Stimulated activated CD8-positive, alpha-beta memory T cell treated with anti-CD3 and anti-CD28 coated beads, Interleukin-2, amount 100 ng/mL, for 48 hours (primary cell): ENCODE data around the gene CFAP57.
"Not testable (repeated sequence)": the region's sequence is repeated elsewhere in the genome, so short reads cannot be mapped to it uniquely, and the experiment has no call there.

ENCODE experiments used
- DNase-seq, 2 donors: peaks; one replicate each; pipeline ENCODE4 v3.0.0-alpha.2; 2020; ENCODE audit warnings: low read depth in 2 of 2

The CFAP57 gene

DNA sequence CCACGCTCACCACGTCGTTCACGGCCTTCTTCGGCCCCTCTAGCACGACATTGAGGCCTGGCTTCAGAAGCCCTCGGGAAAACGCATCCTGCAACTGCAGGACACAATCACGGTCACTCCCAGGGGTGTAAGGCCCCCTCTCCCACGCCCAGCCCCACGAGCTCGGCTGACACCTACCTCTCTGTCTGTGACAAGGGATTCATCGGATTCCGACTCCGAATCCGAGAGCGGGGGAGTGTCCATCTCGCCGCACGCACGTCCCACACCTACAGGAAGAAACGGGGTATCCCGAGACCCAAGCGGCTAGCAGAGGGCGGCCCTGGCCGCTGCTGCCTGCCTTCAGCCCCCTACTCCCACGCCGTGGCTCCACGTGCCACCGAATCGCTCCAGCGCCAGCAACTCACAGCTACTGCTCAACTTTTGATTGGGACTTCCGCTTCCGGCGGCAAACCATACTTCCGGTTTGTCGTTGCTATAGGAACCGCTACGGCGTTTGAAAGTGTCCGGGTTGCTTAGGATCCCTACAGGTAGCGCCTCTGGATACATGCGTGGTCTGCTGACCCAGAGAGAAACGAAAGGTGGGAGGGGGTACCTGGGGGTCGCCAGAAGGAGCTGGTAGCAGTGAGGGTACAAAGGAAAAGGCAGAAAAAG, at the start of gene CFAP57, which contains the start of gene EBNA1BP2:
Gene CFAP57, plus strand, starts transcription at position 455 of the 651 bp plus-strand sequence. CDS start 424 bp downstream, outside the sequence.
Gene EBNA1BP2, minus strand, starts transcription at position 415 of the 651 bp plus-strand sequence. Its CDS starts 172 bp downstream, at position 243.
- DNase-seq: peak; percentile 72 to 87

DNA sequence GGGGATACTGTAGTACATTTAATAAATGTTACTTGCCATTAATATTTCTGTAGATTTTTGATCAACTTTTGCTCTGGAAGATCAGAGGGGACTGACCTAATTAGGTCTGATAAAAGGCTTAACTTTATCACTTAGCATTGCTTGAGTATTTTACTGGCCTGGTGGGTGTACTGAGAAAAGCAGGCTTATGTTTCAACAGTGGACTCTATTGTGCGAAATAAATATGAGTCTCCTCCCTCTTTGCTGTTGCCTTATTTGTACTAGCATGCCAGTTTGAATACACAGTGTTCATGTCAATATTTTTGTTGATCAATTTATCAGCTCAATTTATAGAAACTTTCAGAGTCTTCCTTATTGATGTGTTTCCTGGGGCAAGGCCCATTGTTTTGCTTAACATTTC, 49.1 kb upstream of the CFAP57 start:
- DNase-seq: no peak

GRCh38 chr1:43128816-43129215, 43.3 kb upstream of the CFAP57 start:
- DNase-seq: no peak

DNA sequence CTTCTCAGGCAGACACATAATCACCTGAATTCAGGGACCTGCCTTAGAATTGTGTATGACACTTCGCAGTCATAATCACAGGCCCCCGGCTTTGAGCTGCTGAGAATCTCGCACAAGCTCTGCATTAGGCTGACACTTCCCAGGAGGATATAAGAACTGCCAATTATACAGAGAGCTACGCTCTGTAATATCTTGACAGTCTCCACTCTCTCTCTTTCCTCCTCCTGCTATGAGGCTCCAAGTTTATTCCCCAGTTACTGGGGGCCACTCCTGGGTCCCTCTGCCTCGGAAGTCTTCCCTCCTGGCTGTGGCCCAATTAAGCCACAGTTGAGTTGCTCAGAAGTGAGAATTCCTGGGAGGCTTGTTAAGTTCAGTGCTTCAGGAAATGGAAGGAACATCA, 42.7 kb upstream of the CFAP57 start:
- no peak for DNase-seq

- DNase-seq: no peak
Measured at GRCh38 chr1:43134068-43134467, 38.1 kb upstream of the CFAP57 start.

GRCh38 chr1:43134640-43135039, 37.5 kb upstream of the CFAP57 start:
- DNase-seq: no peak

DNA sequence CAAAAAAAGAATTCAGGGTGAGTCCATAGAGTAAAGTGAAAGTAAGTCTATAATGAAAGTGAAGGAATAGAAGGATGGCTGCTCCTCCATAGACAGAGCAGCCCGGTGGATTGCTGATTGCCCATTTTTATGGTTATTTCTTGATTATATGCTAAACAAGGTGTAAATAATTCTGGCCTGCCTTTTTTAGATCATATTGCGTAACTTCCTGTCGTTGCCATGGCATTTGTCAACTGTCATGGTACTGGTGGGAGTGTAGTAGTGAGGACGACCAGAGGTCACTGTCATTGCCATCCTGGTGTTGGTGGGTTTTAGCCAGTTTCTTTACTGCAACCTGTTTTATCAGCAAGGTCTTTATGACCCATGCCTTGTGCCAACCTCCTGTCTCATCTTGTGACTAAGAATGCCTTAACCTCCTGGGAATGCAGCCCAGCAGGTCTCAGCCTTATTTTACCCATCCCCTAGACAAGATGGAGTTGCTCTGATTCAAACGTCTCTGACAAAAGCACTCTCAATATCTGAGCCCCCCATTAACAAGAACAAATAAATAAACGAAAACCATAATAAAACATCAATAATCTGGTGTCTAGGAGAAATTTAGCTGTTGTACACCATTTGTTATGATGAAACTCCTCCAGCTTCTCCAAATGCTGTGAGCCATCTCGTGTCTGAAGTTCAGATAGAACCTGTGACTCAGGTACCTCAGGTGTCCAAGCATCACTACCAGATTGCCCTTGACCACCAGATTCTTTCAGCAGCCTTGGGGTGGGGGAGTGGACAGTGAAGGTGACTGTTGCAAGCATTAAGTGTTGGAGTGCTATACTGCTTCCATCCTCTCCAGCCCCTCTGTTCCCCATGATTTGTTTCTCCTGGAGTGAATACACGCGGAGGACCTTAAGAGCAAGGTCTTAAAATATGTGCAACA, 36.0 kb upstream of the CFAP57 start:
- DNase-seq: no peak

- DNase-seq: no peak
Measured at GRCh38 chr1:43137445-43138052, 34.6 kb upstream of the CFAP57 start.

GRCh38 chr1:43139295-43139694, 32.8 kb upstream of the CFAP57 start:
- DNase-seq: not testable (repeated sequence)

DNA sequence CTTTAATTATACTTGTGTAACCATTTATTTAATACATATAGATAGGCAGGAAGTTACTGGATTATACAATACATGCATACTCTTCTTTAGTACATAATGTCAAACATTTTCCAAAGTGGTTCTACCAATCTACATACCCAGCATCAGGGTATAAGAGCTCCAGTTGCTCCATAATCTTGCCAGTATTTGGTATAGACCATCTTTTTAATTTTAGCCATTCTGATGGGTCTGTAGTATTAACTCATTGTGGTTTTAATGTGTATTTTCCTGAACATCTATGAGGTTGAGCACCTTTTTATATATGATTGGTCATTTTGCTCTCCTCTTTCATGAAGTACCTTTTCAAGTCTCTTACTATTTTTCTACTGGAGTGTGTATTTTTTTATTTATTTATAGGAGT, 32.1 kb upstream of the CFAP57 start:
- DNase-seq: no peak

DNA sequence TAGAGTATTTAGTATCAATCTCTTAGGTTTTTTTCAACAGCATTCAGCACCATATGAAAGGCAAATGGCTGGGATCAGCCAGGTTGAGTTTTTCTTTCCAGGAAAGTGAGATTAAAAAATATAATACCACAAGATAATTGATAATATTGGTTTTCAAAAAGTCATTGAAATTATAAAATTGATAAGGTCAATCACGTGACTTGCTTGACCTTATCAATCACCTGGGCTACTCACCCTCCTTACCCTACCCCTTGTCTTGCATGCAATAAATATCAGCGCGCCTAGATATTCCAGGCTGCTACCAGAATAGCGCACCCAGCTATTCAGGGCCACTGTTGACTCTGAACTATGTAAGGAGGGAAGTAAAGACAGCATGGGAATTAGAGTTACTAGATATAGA, 31.5 kb upstream of the CFAP57 start:
- no peak for DNase-seq

GRCh38 chr1:43143441-43143888, 28.7 kb upstream of the CFAP57 start:
- peak in 1 of 2 donors; percentile 9 for DNase-seq

- no peak for DNase-seq
Measured at GRCh38 chr1:43144237-43144636, 27.9 kb upstream of the CFAP57 start.

DNA sequence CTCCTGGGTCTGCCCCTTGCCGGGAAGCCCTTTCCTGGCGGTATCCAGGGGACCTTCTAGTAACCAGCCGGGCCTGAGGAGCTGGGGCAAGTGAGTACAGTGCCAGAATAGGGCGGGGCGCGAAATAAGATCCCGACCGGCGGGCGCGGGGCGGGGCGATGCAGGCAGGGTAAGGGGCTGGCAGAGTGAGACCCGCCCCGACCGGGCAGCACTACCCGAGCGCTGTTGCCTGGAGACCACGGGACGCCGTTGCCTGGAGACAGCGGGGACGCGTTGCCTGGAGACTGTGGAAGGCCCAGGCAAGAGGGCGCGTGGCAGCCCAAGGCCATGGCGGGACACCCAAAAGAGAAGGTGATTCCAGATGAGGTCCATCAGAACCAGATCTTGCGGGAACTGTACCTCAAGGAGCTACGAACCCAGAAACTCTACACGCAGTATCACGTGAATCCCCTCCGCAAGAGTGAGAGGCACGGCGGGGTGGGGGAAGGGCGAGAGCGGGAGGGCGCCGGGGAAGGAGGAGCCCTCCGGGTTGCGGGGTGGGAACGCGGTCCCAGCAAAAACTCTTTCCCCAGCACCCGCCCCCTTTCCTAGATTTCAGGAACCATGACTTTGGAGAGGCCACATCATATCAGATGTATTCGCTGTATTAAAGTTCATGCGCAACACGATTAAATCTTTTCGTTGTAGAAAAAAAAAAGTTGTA, 24.4 kb upstream of the CFAP57 start:
- peak in 1 of 2 donors; percentile 46 for DNase-seq

- no peak for DNase-seq
Measured at GRCh38 chr1:43149889-43150288, 22.2 kb upstream of the CFAP57 start.

GRCh38 chr1:43152866-43153265, 19.3 kb upstream of the CFAP57 start:
- DNase-seq: no peak

DNA sequence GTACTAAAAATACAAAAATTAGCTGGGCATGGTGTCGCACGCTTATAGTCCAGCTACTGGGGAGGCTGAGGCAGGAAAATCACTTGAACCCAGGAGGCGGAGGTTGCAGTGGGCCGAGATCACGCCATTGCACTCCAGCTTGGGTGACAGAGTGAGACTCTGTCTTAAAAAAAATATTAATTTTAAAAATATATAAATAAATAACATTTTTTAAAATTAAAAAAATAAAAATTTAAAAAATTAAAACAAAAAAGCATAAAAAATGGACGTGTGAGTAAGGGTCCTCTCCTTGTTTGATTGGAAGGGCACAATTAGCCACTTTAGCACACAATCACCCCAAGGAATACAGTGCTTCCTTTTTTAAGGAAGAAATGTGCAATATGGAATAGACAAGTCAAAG, 18.7 kb upstream of the CFAP57 start:
- DNase-seq: no peak

DNA sequence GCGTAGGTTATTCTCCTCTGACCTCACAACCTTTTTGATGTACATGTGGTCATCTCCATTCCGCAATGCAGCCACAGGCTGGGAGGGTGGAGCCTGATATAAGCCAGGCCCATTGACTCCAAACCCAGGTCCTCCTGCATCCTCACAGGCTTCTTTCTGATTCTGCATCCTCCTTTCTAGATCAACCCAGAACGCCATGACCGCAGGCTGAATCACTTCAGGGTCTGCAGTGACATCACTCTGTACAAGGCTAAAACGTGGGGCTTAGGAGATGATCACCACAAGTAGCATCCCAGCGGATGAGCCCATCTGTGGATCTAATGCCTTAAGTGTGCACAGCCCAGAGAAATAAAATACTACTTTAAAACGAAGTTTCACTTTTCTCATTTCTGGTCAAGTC, 16.1 kb upstream of the CFAP57 start:
- no peak for DNase-seq

DNA sequence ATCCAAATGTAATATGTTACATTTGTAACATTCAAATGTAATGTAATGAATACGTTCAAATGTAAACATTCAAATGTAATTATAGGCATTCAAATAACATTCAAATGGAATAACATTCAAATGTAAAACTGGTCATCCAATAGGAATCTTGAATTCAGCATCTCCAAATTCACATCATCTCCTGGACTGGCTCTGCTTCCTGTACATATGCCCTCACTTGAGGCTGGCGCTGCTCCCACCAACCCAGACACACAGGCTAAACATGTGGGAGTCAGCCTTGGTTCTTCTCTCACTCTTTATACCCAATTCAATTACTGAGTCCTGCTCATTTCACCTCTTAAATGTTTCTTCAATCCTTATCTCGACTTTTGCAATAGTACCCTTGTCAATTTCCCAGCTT, 7.0 kb upstream of the CFAP57 start:
- no peak for DNase-seq

GRCh38 chr1:43165765-43166164, 6.4 kb upstream of the CFAP57 start:
- DNase-seq: no peak

DNA sequence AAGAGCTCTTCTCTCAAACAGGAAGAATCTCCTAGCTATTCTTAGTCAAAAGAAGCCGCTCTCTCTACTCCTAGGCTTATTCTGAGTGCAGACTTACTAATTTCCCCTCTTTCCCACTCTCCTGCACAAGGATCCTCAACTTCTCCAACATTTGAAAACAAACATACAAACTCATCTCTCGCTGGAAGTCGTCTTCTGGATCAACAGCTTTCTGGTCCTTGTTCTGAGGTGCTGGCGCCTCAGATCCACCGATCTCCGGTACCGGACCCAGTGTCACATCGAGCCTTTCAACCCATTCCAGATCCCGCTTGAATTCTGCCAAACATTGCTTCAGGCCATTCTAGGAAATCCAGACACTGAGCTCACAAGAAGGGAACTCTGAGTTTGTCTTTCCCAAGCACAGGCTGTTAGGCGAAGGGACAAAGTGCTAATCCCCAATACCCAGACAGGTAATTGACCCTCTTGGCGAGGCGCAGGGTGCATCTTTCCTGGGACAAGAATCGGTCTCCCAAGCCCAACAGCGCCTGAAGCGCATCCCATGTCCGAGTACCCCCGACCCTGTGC, 736 bp upstream of the CFAP57 start:
- DNase-seq: no peak
